Thyroid gland (tissue), 4 donors: Measurements from ENCODE around the gene GALNT18. TPM values are rescaled to one million over a fixed set of nuclear protein-coding genes. Genes with fewer than 3 reads are reported as not detected.

Experiments
- DNase-seq, 2 donors: peaks; one replicate each; pipeline ENCODE4 v3.0.0-alpha.2; 2019
- H3K27ac ChIP-seq, 3 donors: fragments of 200-600 bp; sonication (generic); 1 replicate in 2 of 3; 2 replicates in 1 of 3; pipeline ENCODE4 v1.5.1; 2016 to 2019; ENCODE audit warnings: mild to moderate bottlenecking in 1 of 3, moderate library complexity in 1 of 3
- H3K27me3 ChIP-seq: fragments of 200-600 bp; sonication (generic); one replicate; pipeline ENCODE4 v1.5.1; 2019
- H3K36me3 ChIP-seq, 2 donors: fragments of 200-600 bp; sonication (generic); one replicate each; pipeline ENCODE4 v1.5.1; 2016 to 2019
- H3K4me1 ChIP-seq, 2 donors: fragments of 200-600 bp; sonication (generic); one replicate each; pipeline ENCODE4 v1.5.1; 2017 to 2019
- H3K4me3 ChIP-seq, 3 donors: fragments of 200-600 bp; sonication (generic); replicated peaks in 1 of 3; 1 replicate in 2 of 3; 2 replicates in 1 of 3; pipeline ENCODE4 v1.5.1; 2016; ENCODE audit warnings: mild to moderate bottlenecking in 1 of 3
- H3K9me3 ChIP-seq: fragments of 200-600 bp; sonication (generic); one replicate; pipeline ENCODE4 v1.5.1; 2017
- CTCF ChIP-seq, 6 experiments: fragments of 200-600 bp in 3 of 6; fragments of 450-650 bp in 3 of 6; sonication (generic) in 3 of 6; IDR thresholded peaks; one replicate each; pipeline ENCODE4 v1.5.1; 2016 to 2019; ENCODE audit warnings: antibody characterized with exemption in 6 of 6, mild to moderate bottlenecking in 2 of 6, inconsistent platforms in 1 of 6, moderate library complexity in 1 of 6
- POLR2A ChIP-seq, 2 donors: fragments of 450-650 bp; IDR thresholded peaks; one replicate each; pipeline ENCODE4 v1.6.1; 2017; ENCODE audit warnings: antibody characterized with exemption in 2 of 2, mild to moderate bottlenecking in 2 of 2, moderate library complexity in 1 of 2
- WGBS, 2 donors: methylation state at CpG; one replicate each; pipeline ENCODE4 v1.1.5; 2017; 5-methylcytosine and 5-hydroxymethylcytosine counted together
- intact Hi-C: fragments of 100-400 bp; cut with DNase I; formaldehyde crosslinking; loops from one replicate; pipeline ENCODE4 v1.15.1; 2023
- total RNA-seq, 4 donors: library from RNA; depleted of rRNA; stranded (reverse); fragments of >200 nt; gene quantifications; one replicate each; pipeline ENCODE4 v1.2.3, GENCODE V29; 2016

Gene GALNT18
- total RNA-seq, 4 donors from 2014 or later: 60.7 to 93.8 (median 87.5) TPM

- intact Hi-C loops: no loop called here
- Histone ChIP-seq H3K27ac (no peak overlapping the region), H3K36me3 (no peaks in the 10 kb centered on the region), H3K27me3 (no peaks in the 10 kb centered on the region), H3K9me3 (no peaks in the 10 kb centered on the region), H3K4me1 (peaks cover 0 to 13% of the 10 kb centered on the region in 2 donors), H3K4me3 (no peak overlapping the region)
- 67 to 77% methylated on average over 3 of the region's 3 CpGs for WGBS, 2 donors
- TF ChIP-seq POLR2A (IDR thresholded peaks at IDR 0.05) (no peak), CTCF (IDR thresholded peaks at IDR 0.05) (no peak)
- no peak for DNase-seq
Measured at GRCh38 chr11:11296434-11296833, 325.4 kb downstream of the GALNT18 start.

- Histone ChIP-seq H3K9me3 (no peaks in the 10 kb centered on the region), H3K4me1 (peaks cover 0 to 13% of the 10 kb centered on the region in 2 donors), H3K27me3 (no peaks in the 10 kb centered on the region), H3K27ac (no peak overlapping the region), H3K36me3 (no peaks in the 10 kb centered on the region), H3K4me3 (no peak overlapping the region)
- intact Hi-C loops: no loop called here
- 68 to 69% methylated on average over 3 of the region's 3 CpGs for WGBS, 2 donors
- no peak for TF ChIP-seq CTCF (IDR thresholded peaks at IDR 0.05)
- TF ChIP-seq POLR2A (IDR thresholded peaks at IDR 0.05): no peak
- DNase-seq: no peak
Measured at GRCh38 chr11:11294551-11294855, 327.3 kb downstream of the GALNT18 start.

- Histone ChIP-seq H3K4me3 (no peak overlapping the region), H3K27ac (no peak overlapping the region), H3K36me3 (no peaks in the 10 kb centered on the region), H3K4me1 (peaks cover 0 to 13% of the 10 kb centered on the region in 2 donors), H3K9me3 (no peaks in the 10 kb centered on the region), H3K27me3 (no peaks in the 10 kb centered on the region)
- TF ChIP-seq POLR2A (IDR thresholded peaks at IDR 0.05) (no peak), CTCF (IDR thresholded peaks at IDR 0.05) (no peak)
- 76 to 83% methylated on average over 5 of the region's 5 CpGs for WGBS, 2 donors
- DNase-seq: no peak
- intact Hi-C loops: no loop called here
Measured at GRCh38 chr11:11293798-11294550, 327.8 kb downstream of the GALNT18 start.

GRCh38 chr11:11292839-11293238 lies 329.0 kb downstream of the GALNT18 start:
- Histone ChIP-seq H3K4me3 (no peak overlapping the region), H3K36me3 (no peaks in the 10 kb centered on the region), H3K27ac (no peak overlapping the region), H3K4me1 (peaks cover 0 to 13% of the 10 kb centered on the region in 2 donors), H3K9me3 (no peaks in the 10 kb centered on the region), H3K27me3 (no peaks in the 10 kb centered on the region)
- 90 to 95% methylated on average over 12 of the region's 12 CpGs for WGBS, 2 donors
- intact Hi-C loops: no loop called here
- DNase-seq: no peak
- TF ChIP-seq POLR2A (IDR thresholded peaks at IDR 0.05) (no peak), CTCF (IDR thresholded peaks at IDR 0.05) (no peak)
